IPS DF 19.7 (cell line): ENCODE data around the gene GIGYF2.

Experiments
- DNase-seq: peaks from one replicate; pipeline ENCODE4 v3.0.0-alpha.2; 2013; ENCODE audit warnings: low read depth, low spot score

Gene GIGYF2

GRCh38 chr2:232749331-232749730 is 52.2 kb downstream of the GIGYF2 start:
- no peak for DNase-seq

GRCh38 chr2:232750135-232750671 is 53.1 kb downstream of the GIGYF2 start:
- no peak for DNase-seq

GRCh38 chr2:232757905-232758304 is 60.8 kb downstream of the GIGYF2 start:
- DNase-seq = no peak

GRCh38 chr2:232761301-232761907 is 64.3 kb downstream of the GIGYF2 start:
- no peak for DNase-seq

- no peak for DNase-seq
These were observed 70.7 kb downstream of the GIGYF2 start for GRCh38 chr2:232767866-232768265.

GRCh38 chr2:232770207-232770606 is 73.1 kb downstream of the GIGYF2 start:
- DNase-seq = no peak

- DNase-seq = no peak
These were observed 74.7 kb downstream of the GIGYF2 start for GRCh38 chr2:232771870-232772269.

- no peak for DNase-seq
These were observed 75.4 kb downstream of the GIGYF2 start for GRCh38 chr2:232772531-232772930.

- DNase-seq = no peak
These were observed 76.7 kb downstream of the GIGYF2 start for GRCh38 chr2:232773815-232774214.

- peak; percentile 3 for DNase-seq
These were observed 79.3 kb downstream of the GIGYF2 start, which contains the start of gene KCNJ13 for GRCh38 chr2:232776435-232776834. Gene KCNJ13 (minus strand): TSS chr2:232776565. CDS start chr2:232771362, 5,203 bp downstream.

- DNase-seq = no peak
These were observed 80.1 kb downstream of the GIGYF2 start for GRCh38 chr2:232777276-232777675.

GRCh38 chr2:232779465-232779864 is 82.3 kb downstream of the GIGYF2 start:
- no peak for DNase-seq

- DNase-seq = no peak
These were observed 82.8 kb downstream of the GIGYF2 start for GRCh38 chr2:232779934-232780333.

- no peak for DNase-seq
These were observed 84.6 kb downstream of the GIGYF2 start for GRCh38 chr2:232781765-232782164.

- DNase-seq = no peak
These were observed 86.1 kb downstream of the GIGYF2 start for GRCh38 chr2:232783278-232783677.

GRCh38 chr2:232787806-232788205 is 90.7 kb downstream of the GIGYF2 start:
- no peak for DNase-seq

- no peak for DNase-seq
These were observed 92.0 kb downstream of the GIGYF2 start for GRCh38 chr2:232789082-232789481.

GRCh38 chr2:232791518-232791917 is 94.4 kb downstream of the GIGYF2 start:
- no peak for DNase-seq

- no peak for DNase-seq
These were observed 96.1 kb downstream of the GIGYF2 start for GRCh38 chr2:232793271-232793670.

GRCh38 chr2:232794981-232795380 is 97.8 kb downstream of the GIGYF2 start:
- DNase-seq = no peak

- DNase-seq = no peak
These were observed 98.8 kb downstream of the GIGYF2 start for GRCh38 chr2:232795920-232796319.

GRCh38 chr2:232798187-232798586 is 101.1 kb downstream of the GIGYF2 start:
- no peak for DNase-seq

- no peak for DNase-seq
These were observed 103.0 kb downstream of the GIGYF2 start for GRCh38 chr2:232800166-232800565.

- DNase-seq = no peak
These were observed 105.0 kb downstream of the GIGYF2 start for GRCh38 chr2:232802091-232802490.
